ENCODE results near the gene FLT1.

The FLT1 gene

GRCh38 chr13:28353679-28354078 is 141.2 kb downstream of the FLT1 start:
- Histone ChIP-seq H4K20me1 (ENCODE audit: insufficient read depth, low read length) (peaks cover 3% of the 10 kb centered on the region; the same call in 1 of the 2 replicates), H3K27me3 (ENCODE audit: insufficient read depth, low read length, poor library complexity) (no peaks in the 10 kb centered on the region), H3K4me3 (ENCODE audit: low read depth in 1 of 2, low read length in 2 of 2) (no peak overlapping the region), H3K36me3 (ENCODE audit: insufficient read depth, low read length) (no peaks in the 10 kb centered on the region), H2AFZ (ENCODE audit: low read depth, low read length) (no peak overlapping the region), H3K4me1 (ENCODE audit: insufficient read depth, low read length) (peaks cover 16% of the 10 kb centered on the region), H3K9me3 (ENCODE audit: insufficient read depth, low read length, severe bottlenecking) (no peaks in the 10 kb centered on the region), H3K9ac (ENCODE audit: low read depth, low read length) (no peak overlapping the region), H3K79me2 (ENCODE audit: insufficient read depth, low read length) (no peaks in the 10 kb centered on the region), H3K27ac (ENCODE audit: low read length) (no peak overlapping the region), H3K4me2 (ENCODE audit: insufficient read depth, low read length) (no peak overlapping the region)
- TF ChIP-seq EZH2 (IDR thresholded peaks at IDR 0.05; ENCODE audit: borderline replicate concordance, low read depth, low read length, severe bottlenecking), result no peak
- TF ChIP-seq, protein P1, sequence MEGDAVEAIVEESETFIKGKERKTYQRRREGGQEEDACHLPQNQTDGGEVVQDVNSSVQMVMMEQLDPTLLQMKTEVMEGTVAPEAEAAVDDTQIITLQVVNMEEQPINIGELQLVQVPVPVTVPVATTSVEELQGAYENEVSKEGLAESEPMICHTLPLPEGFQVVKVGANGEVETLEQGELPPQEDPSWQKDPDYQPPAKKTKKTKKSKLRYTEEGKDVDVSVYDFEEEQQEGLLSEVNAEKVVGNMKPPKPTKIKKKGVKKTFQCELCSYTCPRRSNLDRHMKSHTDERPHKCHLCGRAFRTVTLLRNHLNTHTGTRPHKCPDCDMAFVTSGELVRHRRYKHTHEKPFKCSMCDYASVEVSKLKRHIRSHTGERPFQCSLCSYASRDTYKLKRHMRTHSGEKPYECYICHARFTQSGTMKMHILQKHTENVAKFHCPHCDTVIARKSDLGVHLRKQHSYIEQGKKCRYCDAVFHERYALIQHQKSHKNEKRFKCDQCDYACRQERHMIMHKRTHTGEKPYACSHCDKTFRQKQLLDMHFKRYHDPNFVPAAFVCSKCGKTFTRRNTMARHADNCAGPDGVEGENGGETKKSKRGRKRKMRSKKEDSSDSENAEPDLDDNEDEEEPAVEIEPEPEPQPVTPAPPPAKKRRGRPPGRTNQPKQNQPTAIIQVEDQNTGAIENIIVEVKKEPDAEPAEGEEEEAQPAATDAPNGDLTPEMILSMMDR (IDR thresholded peaks at IDR 0.05; ENCODE audit: borderline replicate concordance, extremely low read depth, low read length, poor library complexity, severe bottlenecking), result no peak
- DNase-seq (no peak), ATAC-seq (ENCODE audit: insufficient read depth, low read depth) (no peak)

- TF ChIP-seq, protein P1 (IDR thresholded peaks at IDR 0.05; ENCODE audit: borderline replicate concordance, extremely low read depth, low read length, poor library complexity, severe bottlenecking), result no peak
- no peak for TF ChIP-seq EZH2 (IDR thresholded peaks at IDR 0.05; ENCODE audit: borderline replicate concordance, low read depth, low read length, severe bottlenecking)
- H3K27me3 ChIP-seq (ENCODE audit: insufficient read depth, low read length, poor library complexity), result no peaks in the 10 kb centered on the region
Measured at GRCh38 chr13:28349907-28350654, 144.8 kb downstream of the FLT1 start.

DNA sequence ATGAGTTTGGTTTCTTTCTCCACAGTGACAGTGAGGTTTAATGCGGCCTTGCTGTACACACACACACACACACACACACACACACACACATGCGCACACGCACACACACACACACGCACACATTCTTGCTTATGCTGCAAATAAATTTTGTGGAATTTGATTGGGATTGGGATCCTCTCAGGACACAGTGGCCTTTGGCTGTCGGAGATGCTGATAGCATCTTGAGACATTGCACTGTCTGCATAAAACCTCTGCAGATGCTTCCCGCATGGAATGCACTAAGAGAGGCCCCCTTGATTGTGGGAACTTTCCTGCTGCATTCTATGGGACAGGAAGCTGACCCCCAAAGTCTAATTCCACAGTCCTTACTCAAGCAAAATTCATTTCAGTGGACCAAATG is 145.6 kb downstream of the FLT1 start:
- H3K9ac ChIP-seq (ENCODE audit: low read depth, low read length), result no peak overlapping the region
- no peaks in the 10 kb centered on the region for H3K36me3 ChIP-seq (ENCODE audit: insufficient read depth, low read length)
- no peak overlapping the region for H3K4me2 ChIP-seq (ENCODE audit: insufficient read depth, low read length)
- no peaks in the 10 kb centered on the region for H3K9me3 ChIP-seq (ENCODE audit: insufficient read depth, low read length, severe bottlenecking)
- no peak for TF ChIP-seq EZH2 (IDR thresholded peaks at IDR 0.05; ENCODE audit: borderline replicate concordance, low read depth, low read length, severe bottlenecking)
- TF ChIP-seq, protein P1 (IDR thresholded peaks at IDR 0.05; ENCODE audit: borderline replicate concordance, extremely low read depth, low read length, poor library complexity, severe bottlenecking), result no peak
- no peak overlapping the region for H3K4me3 ChIP-seq (ENCODE audit: low read depth in 1 of 2, low read length in 2 of 2)
- no peaks in the 10 kb centered on the region for H3K79me2 ChIP-seq (ENCODE audit: insufficient read depth, low read length)
- H3K27ac ChIP-seq (ENCODE audit: low read length), result no peak overlapping the region
- DNase-seq (no peak), ATAC-seq (ENCODE audit: insufficient read depth, low read depth) (no peak)
- H2AFZ ChIP-seq (ENCODE audit: low read depth, low read length), result no peak overlapping the region
- H3K27me3 ChIP-seq (ENCODE audit: insufficient read depth, low read length, poor library complexity), result no peaks in the 10 kb centered on the region
- peaks cover 3% of the 10 kb centered on the region; the same call in 1 of the 2 replicates for H4K20me1 ChIP-seq (ENCODE audit: insufficient read depth, low read length)
- peaks cover 14% of the 10 kb centered on the region for H3K4me1 ChIP-seq (ENCODE audit: insufficient read depth, low read length)

More at GRCh38 chr13:28349907-28350654, 144.8 kb downstream of the FLT1 start:
- ATAC-seq (ENCODE audit: insufficient read depth, low read depth), result no peak
- Histone ChIP-seq H3K4me2 (ENCODE audit: insufficient read depth, low read length) (no peak overlapping the region), H3K4me1 (ENCODE audit: insufficient read depth, low read length) (peaks cover 18% of the 10 kb centered on the region), H3K79me2 (ENCODE audit: insufficient read depth, low read length) (no peaks in the 10 kb centered on the region), H3K4me3 (ENCODE audit: low read depth in 1 of 2, low read length in 2 of 2) (no peak overlapping the region), H2AFZ (ENCODE audit: low read depth, low read length) (no peak overlapping the region), H3K36me3 (ENCODE audit: insufficient read depth, low read length) (no peaks in the 10 kb centered on the region), H3K27ac (ENCODE audit: low read length) (no peak overlapping the region), H3K9ac (ENCODE audit: low read depth, low read length) (no peak overlapping the region), H4K20me1 (ENCODE audit: insufficient read depth, low read length) (peaks cover 3% of the 10 kb centered on the region; the same call in 1 of the 2 replicates), H3K9me3 (ENCODE audit: insufficient read depth, low read length, severe bottlenecking) (no peaks in the 10 kb centered on the region)
- DNase-seq, result no peak

Measured in DND-41 (cell line).